ENCODE results near the gene ADH6. TPM values are rescaled to one million over a fixed set of nuclear protein-coding genes. Genes with fewer than 3 reads are reported as not detected.

ADH6 gene
- total RNA-seq, 1 experiment from 2014 or later: not detected

GRCh38 chr4:99264927-99265326, 45.9 kb upstream of the ADH6 start:
- H3K36me3 Mint-ChIP-seq (ENCODE audit: insufficient read depth in 1 of 3, low read depth in 3 of 3): peaks cover 0 to 2% (median 0%) of the 10 kb centered on the region in 3 experiments; a peak in 2 of 7 replicates
- H2BK12ac ChIP-seq (ENCODE audit: insufficient read length, low read depth, low read length): no peak overlapping the region
- no peak overlapping the region for H2BK20ac ChIP-seq (ENCODE audit: low read depth, low read length, poor library complexity, severe bottlenecking)
- no peaks in the 10 kb centered on the region for H3K79me2 ChIP-seq (ENCODE audit: insufficient read depth, low read length)
- H4K8ac ChIP-seq (replicated peaks; ENCODE audit: insufficient read length, low read depth, low read length): no peak overlapping the region
- no peak overlapping the region for H3K23ac ChIP-seq (ENCODE audit: insufficient read length, low read depth, low read length)
- H3K9me3 ChIP-seq (ENCODE audit: control insufficient read depth, low read depth, low read length): no peaks in the 10 kb centered on the region
- H3K56ac ChIP-seq (ENCODE audit: insufficient read length, low read depth, low read length): no peak overlapping the region
- peaks cover 10 to 12% of the 10 kb centered on the region in 2 experiments for H3K9me3 Mint-ChIP-seq
- H3K27ac ChIP-seq (ENCODE audit: insufficient read length, low read depth, low read length): no peak overlapping the region
- no peak for DNase-seq
- H3K4me1 ChIP-seq (ENCODE audit: insufficient read depth, low read length): no peaks in the 10 kb centered on the region
- H3K79me1 ChIP-seq (ENCODE audit: insufficient read depth, low read depth, low read length, poor library complexity, severe bottlenecking): no peaks in the 10 kb centered on the region
- no peak overlapping the region for H3K9ac ChIP-seq (ENCODE audit: extremely low read depth, insufficient read length, low read length)
- H2BK5ac ChIP-seq (ENCODE audit: insufficient read length, low read length): no peak overlapping the region
- no peak overlapping the region for H3K27ac Mint-ChIP-seq
- H3K4ac ChIP-seq (ENCODE audit: low read depth, low read length): no peak overlapping the region
- no peak overlapping the region for H3K18ac ChIP-seq (ENCODE audit: insufficient read length, low read depth, low read length)
- no peak overlapping the region for H4K91ac ChIP-seq (ENCODE audit: insufficient read length, low read depth, low read length)
- H3K4me3 Mint-ChIP-seq: no peak overlapping the region
- H2BK120ac ChIP-seq (ENCODE audit: low read depth, low read length, poor library complexity, severe bottlenecking): no peak overlapping the region
- no peak overlapping the region for H2BK15ac ChIP-seq (ENCODE audit: low read depth, low read length)
- H3K4me2 ChIP-seq (ENCODE audit: insufficient read depth, insufficient read length, low read length): no peak overlapping the region
- H3K27me3 ChIP-seq (ENCODE audit: insufficient read depth, low read length): no peaks in the 10 kb centered on the region
- H3K27me3 Mint-ChIP-seq (ENCODE audit: low read depth): no peaks in the 10 kb centered on the region
- H2AK5ac ChIP-seq (ENCODE audit: insufficient read length, low read length): no peak overlapping the region
- H3K4me1 Mint-ChIP-seq: no peaks in the 10 kb centered on the region
- TF ChIP-seq CTCF (conservative IDR thresholded peaks at IDR 0.05): no peak
- no peak overlapping the region for H3K14ac ChIP-seq (ENCODE audit: insufficient read depth, low read length)
- no peak overlapping the region for H4K5ac ChIP-seq (ENCODE audit: insufficient read length, low read depth, low read length)
- no peaks in the 10 kb centered on the region for H3K23me2 ChIP-seq (ENCODE audit: insufficient read length, low read depth, low read length, poor library complexity, severe bottlenecking)
- H4K20me1 ChIP-seq (ENCODE audit: control insufficient read depth, insufficient read depth, insufficient read length): no peaks in the 10 kb centered on the region
- H3T11ph ChIP-seq (ENCODE audit: low read length): no peak overlapping the region
- no peak overlapping the region for H2AFZ ChIP-seq (ENCODE audit: low read length)

Data from H9 (cell line).